WERI-Rb-1 (cell line): Measurements from ENCODE around the gene BTBD6.
A peak's percentile ranks its signal among the peaks of the same experiment; 100 is the strongest.
"Not testable (repeated sequence)": the region's sequence is repeated elsewhere in the genome, so short reads cannot be mapped to it uniquely, and the experiment has no call there.

Experiments
- DNase-seq: peaks from one replicate; pipeline ENCODE4 v3.0.0-alpha.2; 2020
- H3K27ac ChIP-seq: fragments of 250-450 bp; sonication (Bioruptor Pico); 2 replicates; pipeline ENCODE4 v1.5.1; 2020; ENCODE audit warnings: mild to moderate bottlenecking, moderate library complexity
- H3K27me3 ChIP-seq: fragments of 250-450 bp; sonication (Bioruptor Pico); 2 replicates; pipeline ENCODE4 v1.5.1; 2021; ENCODE audit warnings: mild to moderate bottlenecking, low read depth, moderate library complexity; ENCODE audit not compliant: insufficient read depth, severe bottlenecking
- H3K36me3 ChIP-seq: fragments of 250-450 bp; sonication (Bioruptor Pico); 2 replicates; pipeline ENCODE4 v1.5.1; 2020; ENCODE audit warnings: mild to moderate bottlenecking, moderate library complexity
- H3K4me3 ChIP-seq: 2 replicates; pipeline ENCODE4 v1.5.1; 2011; ENCODE audit warnings: low read depth, mild to moderate bottlenecking, control low read depth, low read length
- H3K9me3 ChIP-seq: fragments of 250-450 bp; sonication (Bioruptor Pico); 2 replicates; pipeline ENCODE4 v1.5.1; 2021; ENCODE audit warnings: mild to moderate bottlenecking, moderate library complexity; ENCODE audit not compliant: severe bottlenecking
- TF ChIP-seq, protein P1 (sequence below): IDR thresholded peaks from 2 replicates; pipeline ENCODE4 v1.5.1; 2011; ENCODE audit warnings: low read depth, mild to moderate bottlenecking, control low read depth, inconsistent platforms, low read length

Gene BTBD6

DNA sequence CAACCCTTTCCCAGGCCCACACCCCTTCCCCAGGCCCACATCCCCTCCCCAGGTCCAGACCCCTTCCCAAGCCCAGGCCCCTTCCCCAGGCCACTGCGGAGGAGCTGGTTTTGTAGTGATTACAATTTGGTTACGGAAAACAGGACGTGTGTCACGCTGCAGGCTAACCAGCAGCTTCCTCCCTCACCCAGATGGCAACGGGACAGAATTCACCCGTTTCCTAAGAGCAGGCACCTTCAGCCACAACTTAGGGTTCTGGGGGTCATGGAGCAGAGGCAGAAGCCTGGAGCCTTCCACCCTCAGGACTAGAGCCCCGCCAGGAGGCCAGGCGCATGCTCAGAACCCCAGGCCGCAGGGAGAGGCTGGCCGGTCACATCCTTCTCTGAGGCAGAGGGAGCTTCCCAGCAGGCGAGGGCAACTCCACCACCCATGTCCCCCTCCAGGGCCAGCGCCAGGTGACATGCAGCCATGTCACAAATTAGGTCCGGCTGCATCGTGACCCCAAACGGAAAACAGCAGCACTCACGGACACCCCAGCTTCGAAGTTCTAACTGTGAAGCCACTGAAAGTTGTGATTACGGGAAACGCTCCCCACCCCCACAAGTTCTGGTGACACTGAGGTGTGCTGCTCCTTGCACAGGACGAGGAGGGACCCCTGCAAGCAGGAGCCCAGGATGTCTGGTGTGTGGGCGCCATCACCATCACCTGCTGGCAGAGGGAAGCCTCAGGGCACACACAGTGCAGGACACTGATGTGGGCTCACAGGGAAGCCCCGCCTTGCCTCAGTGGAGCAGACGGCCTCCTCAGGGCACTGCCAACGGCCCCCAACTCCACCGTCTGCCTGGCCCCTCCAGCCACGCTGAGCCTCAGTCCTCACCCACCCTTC lies 44.7 kb downstream of the BTBD6 start:
- no peak for DNase-seq

DNA sequence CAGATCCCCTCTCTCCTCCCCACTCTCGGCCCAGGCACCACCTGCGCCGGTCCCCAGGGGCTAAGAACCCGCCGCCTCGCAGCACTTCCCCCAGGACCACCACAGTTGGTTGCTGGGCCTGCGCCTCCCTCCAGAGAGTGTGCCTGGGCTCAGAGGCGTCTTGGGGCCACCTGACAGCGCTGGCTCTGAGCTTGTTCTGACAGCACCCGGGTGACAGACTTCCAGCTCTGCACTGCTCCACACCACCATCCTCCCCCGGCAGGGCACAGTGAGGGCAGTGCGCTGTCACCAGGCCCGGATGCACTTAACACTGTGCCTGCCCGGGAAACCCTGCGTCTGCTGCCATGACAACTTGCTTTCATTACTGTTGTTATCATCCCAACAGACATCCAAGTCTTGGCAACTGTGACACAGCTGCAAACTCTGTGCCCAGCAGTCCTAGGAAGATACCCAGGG lies 45.8 kb downstream of the BTBD6 start:
- Histone ChIP-seq H3K27ac (no peak overlapping the region), H3K36me3 (no peaks in the 10 kb centered on the region; the same call in 1 of the 2 replicates), H3K4me3 (no peak overlapping the region), H3K9me3 (no peaks in the 10 kb centered on the region), H3K27me3 (no peaks in the 10 kb centered on the region)
- no peak for DNase-seq
- TF ChIP-seq, protein P1, sequence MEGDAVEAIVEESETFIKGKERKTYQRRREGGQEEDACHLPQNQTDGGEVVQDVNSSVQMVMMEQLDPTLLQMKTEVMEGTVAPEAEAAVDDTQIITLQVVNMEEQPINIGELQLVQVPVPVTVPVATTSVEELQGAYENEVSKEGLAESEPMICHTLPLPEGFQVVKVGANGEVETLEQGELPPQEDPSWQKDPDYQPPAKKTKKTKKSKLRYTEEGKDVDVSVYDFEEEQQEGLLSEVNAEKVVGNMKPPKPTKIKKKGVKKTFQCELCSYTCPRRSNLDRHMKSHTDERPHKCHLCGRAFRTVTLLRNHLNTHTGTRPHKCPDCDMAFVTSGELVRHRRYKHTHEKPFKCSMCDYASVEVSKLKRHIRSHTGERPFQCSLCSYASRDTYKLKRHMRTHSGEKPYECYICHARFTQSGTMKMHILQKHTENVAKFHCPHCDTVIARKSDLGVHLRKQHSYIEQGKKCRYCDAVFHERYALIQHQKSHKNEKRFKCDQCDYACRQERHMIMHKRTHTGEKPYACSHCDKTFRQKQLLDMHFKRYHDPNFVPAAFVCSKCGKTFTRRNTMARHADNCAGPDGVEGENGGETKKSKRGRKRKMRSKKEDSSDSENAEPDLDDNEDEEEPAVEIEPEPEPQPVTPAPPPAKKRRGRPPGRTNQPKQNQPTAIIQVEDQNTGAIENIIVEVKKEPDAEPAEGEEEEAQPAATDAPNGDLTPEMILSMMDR = no peak

More for the DNA sequence above, 44.7 kb downstream of the BTBD6 start:
- Histone ChIP-seq H3K9me3 (no peaks in the 10 kb centered on the region), H3K27me3 (no peaks in the 10 kb centered on the region), H3K36me3 (no peaks in the 10 kb centered on the region; the same call in 1 of the 2 replicates), H3K27ac (no peak overlapping the region), H3K4me3 (no peak overlapping the region)
- TF ChIP-seq, protein P1 = no peak

DNA sequence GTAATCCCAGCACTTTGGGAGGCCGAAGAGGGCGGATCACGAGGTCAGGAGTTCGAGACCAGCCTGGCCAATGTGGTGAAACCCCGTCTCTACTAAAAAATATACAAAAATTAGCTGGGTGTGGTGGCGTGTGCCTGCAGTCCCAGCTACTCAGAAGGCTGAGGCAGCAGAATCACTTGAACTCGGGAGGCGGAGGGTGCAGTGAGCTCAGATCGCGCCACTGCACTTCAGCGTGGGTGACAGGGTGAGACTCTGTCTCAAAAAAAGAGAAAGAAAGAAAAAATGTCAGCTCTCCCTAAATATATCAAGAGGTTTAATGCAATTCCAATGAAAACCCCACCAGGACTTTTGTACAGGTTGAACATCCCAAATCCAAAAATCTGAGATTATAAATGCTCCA lies 49.0 kb downstream of the BTBD6 start:
- not testable (repeated sequence) for H3K4me3 ChIP-seq, DNase-seq, H3K9me3 ChIP-seq, H3K36me3 ChIP-seq, H3K27me3 ChIP-seq, H3K27ac ChIP-seq

DNA sequence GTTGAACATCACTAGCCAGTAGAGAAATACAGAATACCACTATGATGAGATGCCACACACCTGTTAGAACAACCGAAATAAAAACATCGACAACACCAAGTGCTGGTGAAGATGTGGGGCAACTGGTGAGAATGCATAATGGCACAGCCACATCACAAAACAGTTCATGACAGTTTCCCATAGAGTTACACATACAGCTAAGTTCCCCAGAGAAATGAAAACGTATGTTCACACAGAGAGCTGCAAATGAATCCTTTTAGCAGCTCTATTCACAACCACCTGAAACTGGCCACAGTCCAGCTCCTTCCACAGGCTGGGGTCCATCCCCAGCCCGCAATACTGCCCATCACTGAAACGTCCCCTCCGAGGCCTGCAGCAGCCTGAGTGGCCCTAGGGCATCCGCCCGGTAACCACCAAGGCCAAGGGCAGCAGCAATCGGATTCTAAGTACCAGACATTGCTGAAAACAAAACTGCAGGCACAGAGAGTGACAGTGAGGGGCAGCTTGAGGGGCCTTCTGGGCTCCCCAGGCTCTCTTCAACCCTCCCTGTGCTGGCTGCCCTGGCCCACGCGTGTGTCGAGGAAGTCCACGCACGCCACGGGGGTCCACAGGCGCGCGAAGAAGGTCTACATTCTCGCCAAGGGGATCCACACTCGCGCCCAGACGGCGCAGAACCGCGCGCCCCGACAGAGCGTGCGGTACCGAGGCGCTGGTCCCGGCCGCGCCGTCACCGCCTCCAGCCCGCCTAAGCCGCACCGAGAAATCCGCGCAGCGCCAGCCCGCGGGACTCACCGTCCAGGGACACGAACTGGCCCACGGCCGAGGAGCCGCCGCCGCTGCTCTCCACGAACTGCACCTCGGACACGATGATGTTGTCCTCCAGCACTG lies 51.6 kb downstream of the BTBD6 start:
- Histone ChIP-seq H3K27me3 (no peaks in the 10 kb centered on the region), H3K4me3 (peak overlapping the region; percentile 80), H3K27ac (peak overlapping the region; percentile 85), H3K36me3 (no peaks in the 10 kb centered on the region; the same call in 1 of the 2 replicates), H3K9me3 (no peaks in the 10 kb centered on the region)
- TF ChIP-seq, protein P1 = no peak
- DNase-seq = no peak
